Fibroblast of lung (primary cell): ENCODE data around the gene MCTP2.

Experiments used
- CTCF ChIP-seq, 2 donors: IDR thresholded peaks in 1 of 2; conservative IDR thresholded peaks in 1 of 2; 1 replicate in 1 of 2; 2 replicates in 1 of 2; pipeline ENCODE4 v1.5.1; 2011 to 2012; ENCODE audit warnings: low read length in 2 of 2, control low read depth in 1 of 2, inconsistent platforms in 1 of 2, low read depth in 1 of 2, mild to moderate bottlenecking in 1 of 2
- EZH2 ChIP-seq: IDR thresholded peaks from 2 replicates; pipeline ENCODE4 v1.5.1; 2012; ENCODE audit warnings: low read length, control low read depth, mild to moderate bottlenecking; ENCODE audit errors: missing control alignments

GRCh38 chr15:94457661-94458060, 226.3 kb downstream of the MCTP2 start:
- no peak for TF ChIP-seq CTCF (conservative IDR thresholded peaks at IDR 0.05 in 1 of 2, IDR thresholded peaks at IDR 0.05 in 1 of 2; ENCODE audit: low read depth in 1 of 2, low read length in 2 of 2)
- no peak for TF ChIP-seq EZH2
